Astrocyte of the spinal cord (primary cell): ENCODE measurements around the gene BAG1.
A peak's percentile ranks its signal among the peaks of the same experiment; 100 is the strongest.

Experiments used
- DNase-seq: peaks from one replicate; pipeline ENCODE4 v3.0.0; 2011; ENCODE audit warnings: low read depth, low spot score
- H3K4me3 ChIP-seq: 2 replicates; pipeline ENCODE4 v1.5.1; 2011; ENCODE audit warnings: low read depth, mild to moderate bottlenecking, low read length, moderate library complexity
- in situ Hi-C: cut with HindIII; loops from 2 replicates; pipeline ENCODE4 v1.10.0; 2017; ENCODE audit warnings: low sequenced_read_pairs
- TF ChIP-seq, protein P1 (sequence below): IDR thresholded peaks from 2 replicates; pipeline ENCODE4 v1.5.1; 2012; ENCODE audit warnings: low read depth, mild to moderate bottlenecking, low read length, inconsistent platforms

BAG1 gene

DNA sequence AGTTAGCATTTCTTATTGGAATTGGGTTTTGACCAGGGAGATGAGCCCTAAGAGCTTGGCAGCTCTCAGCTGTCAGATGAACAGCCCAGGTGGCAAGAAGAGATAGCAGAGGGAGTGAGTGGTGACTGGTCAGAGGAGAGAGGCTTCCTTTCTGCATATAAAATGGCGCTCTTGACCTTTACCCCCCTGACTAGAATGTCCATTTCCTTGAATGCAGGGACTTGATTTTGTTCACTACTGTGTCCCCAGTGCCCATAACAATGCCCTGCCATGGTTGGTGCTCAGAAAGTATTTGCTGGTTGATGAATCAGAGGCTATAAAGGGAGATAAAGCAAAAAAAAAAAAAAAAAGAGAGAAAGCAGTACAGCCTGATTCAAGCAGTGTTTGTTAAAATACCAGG, 7.6 kb upstream of the BAG1 start:
- H3K4me3 ChIP-seq, result no peak overlapping the region
- in situ Hi-C loops, result no loop called here
- DNase-seq, result peak; percentile 2
- TF ChIP-seq, protein P1, sequence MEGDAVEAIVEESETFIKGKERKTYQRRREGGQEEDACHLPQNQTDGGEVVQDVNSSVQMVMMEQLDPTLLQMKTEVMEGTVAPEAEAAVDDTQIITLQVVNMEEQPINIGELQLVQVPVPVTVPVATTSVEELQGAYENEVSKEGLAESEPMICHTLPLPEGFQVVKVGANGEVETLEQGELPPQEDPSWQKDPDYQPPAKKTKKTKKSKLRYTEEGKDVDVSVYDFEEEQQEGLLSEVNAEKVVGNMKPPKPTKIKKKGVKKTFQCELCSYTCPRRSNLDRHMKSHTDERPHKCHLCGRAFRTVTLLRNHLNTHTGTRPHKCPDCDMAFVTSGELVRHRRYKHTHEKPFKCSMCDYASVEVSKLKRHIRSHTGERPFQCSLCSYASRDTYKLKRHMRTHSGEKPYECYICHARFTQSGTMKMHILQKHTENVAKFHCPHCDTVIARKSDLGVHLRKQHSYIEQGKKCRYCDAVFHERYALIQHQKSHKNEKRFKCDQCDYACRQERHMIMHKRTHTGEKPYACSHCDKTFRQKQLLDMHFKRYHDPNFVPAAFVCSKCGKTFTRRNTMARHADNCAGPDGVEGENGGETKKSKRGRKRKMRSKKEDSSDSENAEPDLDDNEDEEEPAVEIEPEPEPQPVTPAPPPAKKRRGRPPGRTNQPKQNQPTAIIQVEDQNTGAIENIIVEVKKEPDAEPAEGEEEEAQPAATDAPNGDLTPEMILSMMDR, result no peak

DNA sequence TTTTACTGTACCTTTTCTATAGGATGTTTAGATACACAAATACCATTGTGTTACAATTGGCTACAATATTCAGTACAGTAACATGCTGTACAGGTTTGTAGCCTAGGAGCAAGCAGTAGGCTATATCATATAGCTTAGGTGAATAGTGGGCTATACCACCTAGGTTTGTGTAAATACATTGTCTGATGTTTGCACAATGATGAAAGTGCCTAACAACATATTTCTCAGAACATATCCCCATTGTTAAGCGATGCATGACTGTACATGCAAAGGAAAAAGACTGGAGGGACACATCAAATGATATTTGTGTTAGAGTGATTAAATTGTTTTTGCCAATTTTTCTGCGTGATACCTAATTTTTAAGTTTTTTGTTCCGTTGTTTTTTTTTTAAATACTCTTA, 5.6 kb upstream of the BAG1 start:
- H3K4me3 ChIP-seq, result no peak overlapping the region
- TF ChIP-seq, protein P1, result no peak
- DNase-seq, result no peak
- in situ Hi-C loops, result no loop called here

DNA sequence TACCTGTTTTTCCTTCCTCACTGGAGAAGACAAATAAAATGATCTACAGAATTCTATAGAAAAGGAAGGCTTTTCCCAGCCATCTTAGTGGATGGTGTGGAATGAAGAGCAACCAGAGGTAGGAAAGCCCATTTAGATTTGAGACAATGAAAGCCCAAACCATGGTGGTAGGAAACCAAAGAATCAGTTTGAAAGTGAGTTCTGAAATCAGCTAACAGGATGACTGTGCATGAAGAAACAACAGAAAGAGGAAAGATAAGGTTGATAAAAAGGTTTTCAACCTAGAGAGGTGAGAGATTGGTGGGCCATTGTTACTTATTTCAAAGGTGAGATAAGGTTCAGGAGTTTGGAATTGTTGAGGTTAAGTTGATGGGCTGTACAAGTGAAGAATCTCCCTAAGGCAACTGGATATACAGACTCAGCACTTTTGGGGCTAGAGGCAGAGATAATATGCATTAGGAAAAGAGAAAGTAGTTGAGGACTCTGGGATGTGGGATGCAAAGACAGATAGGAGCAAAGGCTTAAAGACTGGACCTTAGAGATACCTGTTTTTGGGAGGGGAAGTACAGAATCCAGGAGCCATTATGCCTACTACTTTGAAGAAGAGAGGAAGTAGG, 2.8 kb upstream of the BAG1 start:
- in situ Hi-C loops, result no loop called here
- TF ChIP-seq, protein P1, result no peak
- DNase-seq, result no peak

DNA sequence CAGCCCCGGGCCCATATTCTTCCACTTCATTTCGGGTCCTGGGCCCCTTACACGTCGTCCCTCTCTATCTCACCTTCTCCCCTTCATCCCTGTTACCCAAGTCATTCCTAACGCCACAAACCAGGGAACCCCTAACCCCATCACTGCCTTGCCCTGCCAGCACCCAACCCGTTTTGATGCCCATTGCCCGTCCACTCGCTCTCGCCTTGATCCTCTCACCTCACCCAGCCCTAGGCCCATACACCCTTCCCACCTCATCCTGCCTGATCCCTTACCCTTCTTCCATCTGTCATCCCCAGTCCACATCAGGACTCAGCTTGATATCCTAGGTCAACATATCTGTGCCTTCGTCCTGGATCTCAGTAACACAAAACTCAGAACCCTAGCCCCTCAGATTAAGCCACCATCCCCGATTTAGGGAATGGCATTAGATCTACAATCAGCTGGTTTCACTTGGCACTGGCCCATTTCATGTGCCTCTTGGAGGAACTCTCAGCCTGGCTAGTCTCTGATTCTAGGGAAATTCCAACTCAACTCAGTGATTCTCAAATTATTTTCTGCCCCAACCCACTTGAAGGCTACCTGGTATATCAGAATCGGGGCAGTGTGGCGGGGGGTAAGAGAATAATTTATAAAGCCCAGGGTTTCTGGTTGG, 830 bp upstream of the BAG1 start:
- TF ChIP-seq, protein P1, result no peak
- in situ Hi-C loops, result no loop called here

More for the DNA sequence above, 2.8 kb upstream of the BAG1 start:
- H3K4me3 ChIP-seq, result no peak overlapping the region

DNA sequence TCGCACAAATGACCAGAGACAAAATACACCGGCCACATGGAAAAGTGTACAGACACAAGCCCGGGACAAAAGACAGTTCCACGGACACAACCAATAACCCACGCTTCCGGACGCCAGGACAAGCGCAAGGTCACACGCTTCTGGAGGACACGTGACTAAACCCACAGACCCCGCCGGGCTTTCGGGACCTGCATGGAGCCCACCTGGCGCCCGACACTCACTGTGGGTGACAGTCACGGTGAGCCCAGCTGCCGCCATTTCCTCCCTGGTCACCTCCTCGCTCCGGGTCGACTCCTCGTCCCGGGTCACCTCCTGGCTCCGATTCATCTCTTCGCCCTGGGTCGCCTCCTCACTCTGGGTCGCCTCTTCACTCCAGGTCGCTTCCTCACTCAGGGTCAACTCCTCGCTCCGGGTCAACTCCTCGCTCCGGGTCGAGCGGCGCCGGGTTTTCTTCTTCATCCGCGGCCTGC, 470 bp downstream of the BAG1 start:
- H3K4me3 ChIP-seq, result peak overlapping the region; percentile 90
- TF ChIP-seq, protein P1, result no peak
- in situ Hi-C loops, result no loop called here
- peak; percentile 8 for DNase-seq

More for the DNA sequence above, 830 bp upstream of the BAG1 start:
- H3K4me3 ChIP-seq, result peak overlapping the region; percentile 89
- DNase-seq, result no peak

DNA sequence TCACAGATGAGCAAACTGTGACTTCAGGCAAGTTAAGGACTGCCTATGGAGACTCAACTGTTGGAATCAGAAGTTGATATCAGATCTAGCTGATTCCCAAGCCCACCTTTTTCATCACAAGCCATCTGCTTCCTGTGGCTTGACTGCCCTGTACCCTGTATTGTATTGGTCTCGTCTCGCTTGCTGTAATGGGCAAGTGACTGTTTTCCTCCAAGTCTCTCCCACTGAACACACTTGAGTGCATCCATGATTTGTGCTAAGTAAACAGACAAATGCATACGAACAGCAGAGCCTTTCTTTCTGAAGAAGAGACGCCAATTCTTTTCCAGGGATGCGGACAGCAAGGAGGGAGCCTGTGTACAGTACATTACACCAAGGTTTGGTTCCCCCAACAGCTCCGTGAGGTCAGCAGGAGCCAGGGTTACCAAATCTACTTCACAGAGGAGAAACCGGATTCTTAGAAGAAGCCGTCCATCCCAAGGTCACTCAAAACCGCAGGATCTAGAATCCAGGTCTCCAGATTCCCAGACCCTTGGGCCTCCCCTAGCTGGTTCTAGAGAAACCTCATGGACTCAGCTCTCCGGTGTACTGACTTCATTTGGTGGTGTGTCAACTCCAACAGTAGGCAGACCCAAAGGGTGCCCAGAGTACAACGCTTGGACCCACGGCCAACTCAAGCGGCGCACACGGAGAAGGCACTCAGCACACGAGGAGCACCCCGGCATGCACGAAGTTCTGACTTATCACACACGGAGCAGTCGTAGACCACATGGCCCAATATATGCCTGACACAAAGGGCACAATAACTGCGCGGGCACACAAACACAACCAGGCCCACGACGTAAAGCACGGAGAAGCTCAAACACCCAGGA, 1.1 kb downstream of the BAG1 start:
- in situ Hi-C loops, result no loop called here

More for the DNA sequence above, 1.1 kb downstream of the BAG1 start:
- TF ChIP-seq, protein P1, result no peak
- peak overlapping the region; percentile 90 for H3K4me3 ChIP-seq
- peak; percentile 21 for DNase-seq
